ENCODE results near the gene AATK.

- TF ChIP-seq CTCF (IDR thresholded peaks at IDR 0.05; ENCODE audit: poor library complexity): no peak
- no peak for TF ChIP-seq EZH2phosphoT487 (IDR thresholded peaks at IDR 0.05; ENCODE audit: low read depth, severe bottlenecking, unreplicated experiment)
These were observed 86.0 kb downstream of the AATK start for GRCh38 chr17:81080019-81080418.

Measured in hepatocyte (in vitro differentiated cells).